Esophagus (tissue), 2 donors: ENCODE results near the gene UPK1B. TPM values are rescaled to one million over a fixed set of nuclear protein-coding genes. Genes with fewer than 3 reads are reported as not detected.

Source experiments
- H3K27ac ChIP-seq, 2 donors: one replicate each; pipeline ENCODE4 v1.5.1; 2013; ENCODE audit warnings: low read depth in 2 of 2, mild to moderate bottlenecking in 2 of 2, inconsistent platforms in 1 of 2, low read length in 1 of 2, moderate library complexity in 1 of 2
- H3K27me3 ChIP-seq, 2 donors: one replicate each; pipeline ENCODE4 v1.6.1; 2013; ENCODE audit warnings: low read length in 2 of 2, control low read depth in 1 of 2, mild to moderate bottlenecking in 1 of 2; ENCODE audit not compliant: insufficient read depth in 2 of 2, control insufficient read depth in 1 of 2
- H3K36me3 ChIP-seq, 2 donors: one replicate each; pipeline ENCODE4 v1.6.1; 2013; ENCODE audit warnings: low read length in 1 of 2; ENCODE audit not compliant: control insufficient read depth in 2 of 2, insufficient read depth in 2 of 2
- H3K4me1 ChIP-seq, 2 donors: one replicate each; pipeline ENCODE4 v1.6.1; 2013; ENCODE audit warnings: low read length in 1 of 2; ENCODE audit not compliant: control insufficient read depth in 2 of 2, insufficient read depth in 2 of 2
- H3K4me3 ChIP-seq, 2 donors: one replicate each; pipeline ENCODE4 v1.5.1; 2013; ENCODE audit warnings: low read length in 2 of 2, mild to moderate bottlenecking in 2 of 2, low read depth in 1 of 2, moderate library complexity in 1 of 2
- H3K9me3 ChIP-seq, 2 donors: one replicate each; pipeline ENCODE4 v1.6.1; 2013; ENCODE audit warnings: mild to moderate bottlenecking in 2 of 2, low read depth in 1 of 2, low read length in 1 of 2, moderate library complexity in 1 of 2; ENCODE audit not compliant: control insufficient read depth in 2 of 2, insufficient read depth in 1 of 2
- WGBS, 2 donors: extraction: QIAGEN DNeasy Blood & Tissue Kit; methylation state at CpG; one replicate each; pipeline ENCODE4 v1.1.7; 2013; 5-methylcytosine and 5-hydroxymethylcytosine counted together
- polyA plus RNA-seq, 2 donors: library from polyadenylated mRNA; stranded (reverse); fragments of 200-250 nt; gene quantifications; one replicate each; pipeline ENCODE4 v1.2.3, GENCODE V29; 2013
- donor health status: healthy with polysubstance abuse.
- donor health status: Bipolar disorder and iron deficiency.

The UPK1B gene
- polyA plus RNA-seq, 2 donors, result 1.5 to 4.7 TPM

DNA sequence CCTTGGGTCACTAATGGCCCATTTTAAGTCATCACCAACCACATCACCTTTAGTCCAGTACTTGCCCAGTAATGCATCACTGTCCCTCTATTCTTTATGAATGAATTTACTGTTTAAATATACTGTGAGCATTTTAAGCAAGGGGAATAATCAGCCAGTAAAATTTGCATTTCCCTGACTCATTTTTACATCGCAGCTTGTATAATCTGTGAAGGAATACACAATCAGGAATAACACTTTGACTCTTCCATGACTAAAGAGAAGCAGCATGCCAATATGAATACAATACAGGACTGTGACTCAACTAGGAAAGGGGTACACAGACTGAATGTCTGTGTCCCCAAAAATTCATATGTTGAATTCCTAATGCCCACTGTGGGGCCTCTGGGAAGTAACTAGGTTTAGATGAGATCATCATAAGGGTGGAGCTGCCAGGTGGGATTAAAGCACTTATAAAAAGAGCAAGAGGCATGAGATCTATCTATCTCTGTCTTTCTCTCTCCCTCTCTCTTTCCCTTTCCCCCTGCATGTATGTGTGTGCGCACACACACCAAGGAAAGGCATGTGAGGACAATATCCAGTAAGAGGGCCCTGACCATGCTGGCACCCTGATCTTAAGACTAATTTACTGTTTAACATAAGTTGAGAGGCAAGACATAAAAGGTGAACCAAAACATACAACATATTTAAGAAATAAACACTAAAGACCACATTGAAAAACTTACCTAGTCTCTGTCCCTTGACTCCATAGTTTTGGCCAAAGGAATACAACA lies 55.2 kb downstream of the UPK1B start:
- Histone ChIP-seq H3K4me1 (no peaks in the 10 kb centered on the region), H3K9me3 (no peaks in the 10 kb centered on the region), H3K27ac (no peak overlapping the region), H3K36me3 (peaks cover 7 to 27% of the 10 kb centered on the region in 2 donors), H3K4me3 (no peak overlapping the region), H3K27me3 (no peaks in the 10 kb centered on the region)
- WGBS, 2 donors, result 94 to 97% methylated on average over 2 of the region's 2 CpGs

DNA sequence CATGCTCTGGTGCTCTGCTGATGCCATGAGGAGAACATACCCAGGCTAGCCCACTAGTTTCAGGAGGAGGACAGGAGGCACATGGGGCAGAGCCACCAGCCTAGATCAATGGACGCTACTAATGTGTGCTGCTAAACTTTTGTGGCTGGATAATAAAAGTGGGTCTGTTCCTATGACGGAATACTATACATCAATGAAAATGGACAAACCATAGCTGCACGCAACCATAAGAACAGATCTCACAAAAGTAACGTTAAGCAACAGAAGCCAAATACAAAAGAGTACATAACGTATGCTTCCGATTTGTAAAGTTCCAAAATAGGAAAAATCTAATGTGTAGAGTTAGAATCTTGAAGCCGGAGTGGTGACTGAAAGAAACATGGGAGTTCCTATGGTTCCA lies 55.8 kb downstream of the UPK1B start:
- no peaks in the 10 kb centered on the region for H3K27me3 ChIP-seq
- H3K36me3 ChIP-seq, result peaks cover 6 to 27% of the 10 kb centered on the region in 2 donors
- no peaks in the 10 kb centered on the region for H3K9me3 ChIP-seq
- 71 to 80% methylated on average over 7 of the region's 7 CpGs for WGBS, 2 donors
- H3K27ac ChIP-seq, result no peak overlapping the region
- no peak overlapping the region for H3K4me3 ChIP-seq
- H3K4me1 ChIP-seq, result no peaks in the 10 kb centered on the region

DNA sequence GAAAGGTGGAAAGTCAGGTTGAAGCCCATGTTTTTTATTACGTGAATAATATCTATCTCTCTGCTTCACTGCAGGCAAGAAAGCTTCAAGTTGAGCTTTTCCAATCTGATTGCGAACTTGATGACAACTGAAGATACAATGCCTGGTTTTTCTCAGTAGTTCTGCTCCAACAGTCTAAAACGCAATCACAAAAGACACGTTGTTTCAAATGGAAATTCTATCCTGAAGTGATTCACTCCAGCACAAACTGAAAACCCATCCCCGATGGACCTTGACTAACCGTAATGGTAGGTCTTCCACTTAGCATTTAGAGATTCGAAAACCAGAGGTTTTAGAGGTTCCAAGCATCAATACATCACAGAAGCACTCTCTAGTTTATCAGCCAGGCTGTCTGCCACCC lies 56.7 kb downstream of the UPK1B start:
- WGBS, 2 donors, result 94 to 95% methylated on average over 7 of the region's 7 CpGs
- H3K4me3 ChIP-seq, result no peak overlapping the region
- H3K27me3 ChIP-seq, result no peaks in the 10 kb centered on the region
- H3K27ac ChIP-seq, result no peak overlapping the region
- no peaks in the 10 kb centered on the region for H3K4me1 ChIP-seq
- peaks cover 6 to 27% of the 10 kb centered on the region in 2 donors for H3K36me3 ChIP-seq
- no peaks in the 10 kb centered on the region for H3K9me3 ChIP-seq

DNA sequence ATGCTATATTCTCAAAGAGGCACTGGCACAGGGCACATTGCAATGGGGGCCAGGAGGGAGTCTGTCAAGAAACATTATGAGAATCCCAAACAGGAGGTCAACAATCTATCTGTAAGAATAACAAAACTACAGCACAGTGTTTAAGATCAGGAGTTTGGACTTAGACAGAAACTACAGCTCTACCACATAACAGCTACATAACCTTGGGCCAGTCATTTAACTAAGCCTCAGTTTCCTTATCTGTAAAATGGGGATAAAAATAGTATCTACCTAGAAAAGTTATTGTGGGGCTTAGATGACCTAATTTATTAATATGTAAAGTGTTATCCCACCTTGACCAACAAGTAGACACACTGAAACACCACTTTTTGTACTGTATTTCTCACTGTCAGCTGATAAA lies 57.3 kb downstream of the UPK1B start:
- no peaks in the 10 kb centered on the region for H3K4me1 ChIP-seq
- H3K9me3 ChIP-seq, result no peaks in the 10 kb centered on the region
- H3K4me3 ChIP-seq, result no peak overlapping the region
- H3K27ac ChIP-seq, result no peak overlapping the region
- H3K27me3 ChIP-seq, result no peaks in the 10 kb centered on the region
- H3K36me3 ChIP-seq, result peaks cover 11 to 27% of the 10 kb centered on the region in 2 donors

DNA sequence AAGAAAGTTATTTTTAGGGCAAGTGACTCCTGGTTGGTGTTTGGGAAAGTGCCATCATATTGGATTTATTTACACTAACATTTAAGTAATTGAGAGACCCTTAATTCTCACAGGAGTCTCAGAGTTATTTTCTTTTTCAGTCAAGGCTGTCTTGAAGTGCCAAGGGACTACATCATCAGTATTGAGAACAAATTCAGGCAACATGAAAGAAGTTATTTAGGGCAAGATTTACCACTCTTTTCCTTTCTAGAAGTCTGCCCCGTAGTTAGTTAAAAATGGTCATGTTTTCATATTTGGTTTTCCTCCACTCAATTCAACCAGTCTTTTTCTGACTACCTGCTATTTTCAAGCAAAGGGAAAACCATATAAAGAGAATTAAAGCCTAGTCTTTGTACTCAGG lies 61.2 kb downstream of the UPK1B start:
- Histone ChIP-seq H3K27me3 (no peaks in the 10 kb centered on the region), H3K9me3 (no peaks in the 10 kb centered on the region), H3K36me3 (peaks cover 4 to 10% of the 10 kb centered on the region in 2 donors), H3K27ac (no peak overlapping the region), H3K4me3 (no peak overlapping the region), H3K4me1 (no peaks in the 10 kb centered on the region)
- 72 to 74% methylated on average over 1 of the region's 1 CpG for WGBS, 2 donors

DNA sequence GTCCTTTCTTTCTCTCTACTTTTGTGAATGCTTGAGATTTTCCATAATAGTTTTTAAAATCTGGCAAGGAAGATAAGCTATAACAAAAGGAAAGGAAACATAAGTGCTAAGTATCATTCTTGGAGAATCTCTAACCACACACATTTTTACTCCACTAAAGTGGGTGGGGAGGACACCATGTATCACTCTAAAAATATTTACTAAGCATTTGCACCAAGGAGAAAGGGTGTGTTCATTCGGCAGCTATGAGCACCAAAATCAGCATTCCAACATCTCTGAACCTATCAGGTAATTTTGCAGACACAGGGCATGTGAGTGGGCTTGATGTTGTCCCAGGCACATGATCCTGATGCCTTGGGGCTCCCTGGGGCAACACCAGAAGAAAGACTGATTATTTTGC lies 61.8 kb downstream of the UPK1B start:
- WGBS, 2 donors, result 78 to 81% methylated on average over 1 of the region's 1 CpG
- H3K9me3 ChIP-seq, result no peaks in the 10 kb centered on the region
- H3K27ac ChIP-seq, result no peak overlapping the region
- no peaks in the 10 kb centered on the region for H3K4me1 ChIP-seq
- peaks cover 4 to 6% of the 10 kb centered on the region in 2 donors for H3K36me3 ChIP-seq
- H3K27me3 ChIP-seq, result no peaks in the 10 kb centered on the region
- H3K4me3 ChIP-seq, result no peak overlapping the region

DNA sequence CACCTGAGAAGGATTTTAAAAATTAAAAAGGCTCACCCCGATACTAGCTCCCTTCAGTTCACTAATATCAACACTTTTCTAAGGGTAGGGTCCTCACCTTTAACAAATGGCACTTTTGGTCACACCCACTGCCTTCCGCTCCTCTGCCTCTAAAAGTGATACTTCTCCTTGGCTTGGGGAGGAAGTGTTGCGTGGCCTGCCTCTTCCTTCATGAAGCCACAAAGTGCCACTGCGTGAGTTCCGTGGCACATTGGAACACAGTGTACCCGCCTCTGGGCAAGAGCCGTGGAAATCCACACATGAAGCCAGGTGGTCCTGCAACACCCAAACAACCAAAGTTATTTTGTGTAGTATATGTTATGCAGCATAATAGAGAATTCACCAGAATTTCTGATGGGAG lies 63.4 kb downstream of the UPK1B start:
- Histone ChIP-seq H3K27ac (no peak overlapping the region), H3K36me3 (peaks cover 4 to 6% of the 10 kb centered on the region in 2 donors)

DNA sequence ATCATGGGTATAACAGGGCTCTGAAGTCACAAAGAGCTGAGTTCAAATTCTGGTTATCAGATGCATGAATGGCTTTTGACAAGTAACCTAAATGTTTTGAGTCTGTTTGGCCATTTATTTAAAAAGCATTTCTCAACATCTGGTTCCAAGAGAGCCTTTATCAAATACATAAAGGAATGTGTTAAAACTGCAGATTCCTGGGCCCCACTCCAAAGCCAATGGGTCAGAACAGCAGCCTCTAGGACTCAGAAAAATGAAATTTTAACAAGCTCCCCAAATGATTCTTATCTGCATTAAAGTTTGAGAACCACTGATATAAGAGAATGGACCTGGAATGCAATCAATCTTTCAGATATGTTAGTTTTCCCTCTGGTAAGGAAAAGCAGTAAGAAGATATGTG lies 63.9 kb downstream of the UPK1B start:
- no peak overlapping the region for H3K27ac ChIP-seq
- H3K36me3 ChIP-seq, result peaks cover 4 to 5% of the 10 kb centered on the region in 2 donors
- no peaks in the 10 kb centered on the region for H3K27me3 ChIP-seq
- H3K4me3 ChIP-seq, result no peak overlapping the region
- H3K4me1 ChIP-seq, result no peaks in the 10 kb centered on the region
- H3K9me3 ChIP-seq, result no peaks in the 10 kb centered on the region

More for the DNA sequence above, 63.4 kb downstream of the UPK1B start:
- no peaks in the 10 kb centered on the region for H3K4me1 ChIP-seq
- no peak overlapping the region for H3K4me3 ChIP-seq
- no peaks in the 10 kb centered on the region for H3K27me3 ChIP-seq
- WGBS, 2 donors, result 70 to 80% methylated on average over 7 of the region's 7 CpGs
- H3K9me3 ChIP-seq, result no peaks in the 10 kb centered on the region

DNA sequence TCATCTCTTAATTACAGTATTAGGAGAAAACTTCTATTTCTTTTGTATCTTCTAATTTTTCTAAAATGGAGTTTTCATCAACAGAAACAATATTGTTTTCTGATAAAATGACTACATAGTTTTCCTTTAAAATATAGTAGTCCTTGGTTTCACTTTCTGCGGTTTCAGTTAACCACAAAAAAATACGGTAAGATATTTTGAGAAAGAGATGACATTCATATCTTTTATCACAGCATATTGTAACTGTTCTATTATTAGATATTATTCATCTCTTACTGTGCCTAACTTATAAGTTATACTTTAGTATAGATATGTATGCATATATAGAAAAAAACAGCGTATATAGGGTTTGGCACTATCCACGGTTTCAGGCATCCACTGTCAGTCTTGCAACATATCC lies 65.0 kb downstream of the UPK1B start:
- H3K4me1 ChIP-seq, result no peaks in the 10 kb centered on the region
- H3K9me3 ChIP-seq, result no peaks in the 10 kb centered on the region
- H3K4me3 ChIP-seq, result no peak overlapping the region
- WGBS, 2 donors, result 65 to 78% methylated on average over 4 of the region's 4 CpGs
- H3K27me3 ChIP-seq, result no peaks in the 10 kb centered on the region
- no peak overlapping the region for H3K27ac ChIP-seq
- H3K36me3 ChIP-seq, result peaks cover under 1 to 4% of the 10 kb centered on the region in 2 donors

DNA sequence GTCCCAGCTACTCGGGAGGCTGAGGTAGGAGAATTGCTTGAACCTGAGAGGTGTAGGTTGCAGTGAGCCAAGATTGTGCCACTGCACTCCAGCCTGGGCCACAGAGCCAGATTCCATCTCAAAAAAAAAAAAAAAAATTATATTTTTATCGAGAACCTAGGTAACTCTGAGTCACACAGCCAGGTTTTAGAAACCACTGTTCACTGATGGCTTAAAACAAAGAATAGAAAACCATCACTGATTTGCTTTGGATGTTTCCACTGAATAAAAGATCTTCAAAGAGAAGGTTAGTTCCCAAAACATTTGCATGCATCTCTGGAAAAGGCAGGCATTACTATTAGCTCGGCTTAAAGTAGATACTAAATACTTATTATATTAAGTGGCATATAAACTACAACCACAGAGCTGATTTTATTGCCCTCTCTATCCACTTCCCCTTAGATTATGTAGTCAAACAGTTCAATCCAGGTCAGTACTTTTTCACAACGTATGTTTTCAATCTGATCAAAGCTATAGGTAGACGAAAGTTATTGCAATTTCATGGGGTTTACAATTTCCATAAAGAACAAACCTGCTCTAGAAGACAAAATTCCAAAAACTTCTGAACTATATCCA lies 65.9 kb downstream of the UPK1B start:
- H3K4me1 ChIP-seq, result no peaks in the 10 kb centered on the region
- H3K9me3 ChIP-seq, result no peaks in the 10 kb centered on the region
- no peaks in the 10 kb centered on the region for H3K27me3 ChIP-seq
- H3K27ac ChIP-seq, result peak overlapping the region; percentile 71 to 89
- H3K4me3 ChIP-seq, result peak overlapping the region in 1 of 2 donors; percentile 76
- H3K36me3 ChIP-seq, result peaks cover 0 to 4% of the 10 kb centered on the region in 2 donors
- 24 to 28% methylated on average over 5 of the region's 5 CpGs for WGBS, 2 donors
